Small intestine (tissue), 7 donors: ENCODE results near the gene KLHL26. TPM values are rescaled to one million over a fixed set of nuclear protein-coding genes. Genes with fewer than 3 reads are reported as not detected.
"Not testable (repeated sequence)": the region's sequence is repeated elsewhere in the genome, so short reads cannot be mapped to it uniquely, and the experiment has no call there.

Experiments
- DNase-seq, 2 donors: peaks; one replicate each; pipeline versions ENCODE4 v3.0.0 to v3.0.0-alpha.2; 2013
- FAIRE-seq: peaks from 2 replicates; lab custom pipeline; 2012; peaks lifted over from hg19 to GRCh38; lab: Jason Lieb, UNC
- H3K27ac ChIP-seq, 3 donors: one replicate each; pipeline ENCODE4 v1.5.1; 2013; ENCODE audit warnings: low read length in 2 of 3, mild to moderate bottlenecking in 2 of 3, control low read depth in 1 of 3, inconsistent platforms in 1 of 3, low read depth in 1 of 3, moderate library complexity in 1 of 3
- H3K27me3 ChIP-seq, 3 donors: one replicate each; pipeline ENCODE4 v1.6.1; 2013; ENCODE audit warnings: low read length in 3 of 3, inconsistent platforms in 1 of 3; ENCODE audit not compliant: control insufficient read depth in 3 of 3, insufficient read depth in 3 of 3
- H3K36me3 ChIP-seq, 3 donors: one replicate each; pipeline ENCODE4 v1.6.1; 2013; ENCODE audit warnings: low read length in 3 of 3, inconsistent platforms in 1 of 3, low read depth in 1 of 3, mild to moderate bottlenecking in 1 of 3, moderate library complexity in 1 of 3; ENCODE audit not compliant: control insufficient read depth in 3 of 3, insufficient read depth in 2 of 3
- H3K4me1 ChIP-seq, 3 donors: one replicate each; pipeline ENCODE4 v1.6.1; 2013; ENCODE audit warnings: low read length in 2 of 3, inconsistent platforms in 1 of 3, low read depth in 1 of 3, mild to moderate bottlenecking in 1 of 3, moderate library complexity in 1 of 3; ENCODE audit not compliant: control insufficient read depth in 3 of 3, insufficient read depth in 2 of 3
- H3K4me3 ChIP-seq, 3 donors: one replicate each; pipeline ENCODE4 v1.5.1; 2013; ENCODE audit warnings: low read length in 3 of 3, control low read depth in 1 of 3, inconsistent platforms in 1 of 3, low read depth in 1 of 3, mild to moderate bottlenecking in 1 of 3, moderate library complexity in 1 of 3
- H3K9me3 ChIP-seq, 2 donors: one replicate each; pipeline ENCODE4 v1.6.1; 2013; ENCODE audit warnings: low read depth in 1 of 2, low read length in 1 of 2; ENCODE audit not compliant: control insufficient read depth in 2 of 2, insufficient read depth in 1 of 2
- WGBS, 3 donors: extraction: QIAGEN DNeasy Blood & Tissue Kit; methylation state at CpG; one replicate each; pipeline ENCODE4 v1.1.7; 2013; 5-methylcytosine and 5-hydroxymethylcytosine counted together
- polyA plus RNA-seq, 4 donors: library from polyadenylated mRNA; stranded (reverse) in 3 of 4; unstranded in 1 of 4; fragments of 200-250 nt in 3 of 4; fragments of 120-200 nt in 1 of 4; gene quantifications; one replicate each; pipeline versions ENCODE4 v1.2.1 to v1.2.3, GENCODE V29; 2013
- donor health status: healthy with polysubstance abuse.
- donor health status: control.
- donor health status: control.
- donor health status: Bipolar disorder and iron deficiency.
- donor health status: healthy.

KLHL26 gene
- polyA plus RNA-seq, 4 donors = 1.6 to 5.2 (median 3.5) TPM

DNA sequence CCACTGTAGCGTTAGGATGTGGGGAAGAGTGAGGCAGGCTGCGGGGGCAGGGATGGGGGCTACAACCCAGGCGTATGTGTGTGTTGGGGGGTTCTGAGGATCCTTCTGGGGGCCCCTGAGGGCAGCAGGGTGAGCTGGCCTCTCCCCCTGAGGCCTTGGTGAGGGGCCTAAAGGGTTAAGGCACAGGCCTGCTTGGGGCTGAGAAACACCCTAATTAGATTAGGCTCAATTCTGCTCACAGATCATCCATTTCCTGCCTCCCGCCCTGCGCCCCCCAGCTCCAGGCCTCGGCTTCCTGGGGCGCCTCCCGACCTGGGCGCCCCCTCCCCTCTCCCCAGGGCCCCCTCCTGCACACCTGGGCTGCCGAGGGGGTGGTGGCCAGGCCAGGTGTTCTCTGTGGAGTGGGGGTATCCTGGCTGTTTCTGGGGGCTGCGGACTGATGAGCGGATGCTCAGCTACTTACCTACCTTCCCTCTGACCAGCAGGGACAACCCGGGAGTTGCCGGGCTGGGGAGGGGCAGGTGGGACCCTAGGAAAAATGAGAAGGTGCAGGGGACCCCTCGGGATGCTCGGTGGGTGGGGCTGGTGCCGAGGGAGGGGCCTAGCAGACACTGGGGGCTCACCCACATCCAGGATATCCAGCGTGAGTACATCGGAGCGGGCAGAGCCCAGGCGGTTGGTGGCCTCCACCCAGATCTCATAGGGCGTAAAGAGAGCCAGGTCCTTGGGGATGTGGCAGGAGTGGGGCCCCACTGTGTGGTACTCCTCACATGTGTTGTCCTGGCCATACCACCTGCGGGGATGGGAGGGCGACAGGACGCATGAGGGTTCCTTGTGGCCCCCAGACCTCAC is 38.8 kb upstream of the KLHL26 start:
- WGBS, 3 donors = 43 to 56% (median 53%) methylated on average over 18 to 25 of the region's 25 CpGs
- DNase-seq (no peak), FAIRE-seq (no peak)
- Histone ChIP-seq H3K36me3 (no peaks in the 10 kb centered on the region), H3K4me3 (no peak overlapping the region), H3K4me1 (peaks cover 0 to 11% (median 6%) of the 10 kb centered on the region in 3 donors), H3K27me3 (peaks cover 2 to 75% (median 8%) of the 10 kb centered on the region in 3 donors), H3K9me3 (no peaks in the 10 kb centered on the region), H3K27ac (no peak overlapping the region)

DNA sequence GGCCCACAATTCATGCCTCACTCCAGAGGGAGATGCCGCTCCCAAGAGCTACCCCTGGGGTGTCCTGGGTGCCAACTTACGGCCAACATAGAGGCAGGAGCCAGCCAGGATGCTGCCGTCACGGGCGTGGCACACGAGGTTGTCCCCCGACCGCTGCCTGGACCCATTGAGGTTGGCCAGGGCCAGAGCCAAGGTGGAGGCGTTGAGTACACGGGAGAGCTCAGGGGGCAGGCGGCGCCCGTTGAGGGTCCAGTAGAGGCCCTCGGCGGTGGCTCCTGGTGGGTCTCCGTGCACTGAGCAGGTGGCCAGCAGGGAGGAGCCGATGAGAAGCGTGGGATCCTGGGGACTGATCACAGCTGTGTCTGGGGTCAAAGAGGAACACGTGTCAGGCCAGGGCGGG is 37.3 kb upstream of the KLHL26 start:
- DNase-seq (no peak), FAIRE-seq (no peak)
- H3K9me3 ChIP-seq = peaks cover 0 to 2% of the 10 kb centered on the region in 2 donors
- peaks cover 0 to 10% (median 2%) of the 10 kb centered on the region in 3 donors for H3K4me1 ChIP-seq
- H3K36me3 ChIP-seq = no peaks in the 10 kb centered on the region
- H3K27ac ChIP-seq = no peak overlapping the region
- peaks cover 9 to 89% (median 18%) of the 10 kb centered on the region in 3 donors for H3K27me3 ChIP-seq
- 63 to 85% (median 74%) methylated on average over 16 to 20 of the region's 20 CpGs for WGBS, 3 donors
- no peak overlapping the region for H3K4me3 ChIP-seq

DNA sequence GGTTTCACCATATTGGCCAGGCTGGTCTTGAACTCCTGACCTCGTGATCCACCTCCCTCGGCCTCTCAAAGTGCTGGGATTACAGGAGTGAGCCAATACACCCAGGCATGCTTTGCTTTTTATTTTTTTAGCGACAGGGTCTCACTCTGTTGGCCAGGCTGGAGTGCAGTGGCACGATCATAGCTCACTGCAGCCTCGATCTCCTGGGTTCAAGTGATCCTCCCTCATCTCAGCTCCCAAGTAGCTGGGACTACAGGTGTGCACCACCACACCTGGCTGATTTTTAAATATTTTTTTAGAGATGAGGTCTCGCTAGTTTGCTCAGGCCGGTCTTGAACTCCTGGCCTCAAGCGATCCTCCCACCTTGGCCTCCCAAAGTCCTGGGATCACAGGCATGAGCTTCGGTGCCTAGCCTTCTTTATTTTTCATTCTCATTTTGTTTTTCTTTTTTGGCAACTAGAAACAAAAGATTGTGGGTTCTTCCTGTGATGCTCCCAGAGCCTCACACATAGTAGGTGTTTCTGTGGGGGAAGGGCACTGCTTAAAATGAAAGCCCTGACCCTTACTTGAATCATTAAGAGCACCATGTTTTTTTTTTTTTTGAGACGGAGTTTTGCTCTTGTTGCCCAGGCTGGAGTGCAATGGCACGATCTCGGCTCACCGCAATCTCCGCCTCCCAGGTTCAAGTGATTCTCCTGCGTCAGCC is 36.0 kb upstream of the KLHL26 start:
- not testable (repeated sequence) for FAIRE-seq
- H3K27me3 ChIP-seq = peaks cover 17 to 88% (median 32%) of the 10 kb centered on the region in 3 donors

DNA sequence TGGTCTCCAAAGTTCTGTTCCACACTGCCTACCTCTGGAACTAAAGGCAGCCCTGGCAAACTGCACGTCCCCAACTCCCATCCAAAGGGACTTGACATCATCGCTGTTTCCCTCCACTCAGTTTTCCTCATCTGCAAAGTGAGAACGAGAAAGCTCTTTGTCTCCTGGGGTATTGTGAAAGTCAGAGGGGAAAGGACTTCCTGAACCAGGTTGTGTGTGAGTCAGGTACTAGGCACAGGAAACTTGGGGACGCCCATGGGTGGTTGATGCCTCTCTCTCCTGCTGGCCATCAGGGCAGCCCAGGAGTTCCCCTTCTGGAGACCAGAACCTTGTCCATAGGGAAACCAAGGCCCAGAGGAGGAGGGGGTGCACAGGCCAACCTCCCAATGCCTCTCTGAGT is 35.0 kb upstream of the KLHL26 start:
- Histone ChIP-seq H3K9me3 (peaks cover 0 to 2% of the 10 kb centered on the region in 2 donors), H3K4me3 (no peak overlapping the region), H3K27ac (no peak overlapping the region), H3K27me3 (peaks cover 23 to 82% (median 32%) of the 10 kb centered on the region in 3 donors), H3K4me1 (peaks cover 0 to 6% (median 0%) of the 10 kb centered on the region in 3 donors), H3K36me3 (no peaks in the 10 kb centered on the region)
- FAIRE-seq (no peak), DNase-seq (no peak)
- WGBS, 3 donors = 73 to 79% (median 73%) methylated on average over 4 of the region's 4 CpGs

More for the DNA sequence above, 36.0 kb upstream of the KLHL26 start:
- not testable (repeated sequence) for H3K36me3 ChIP-seq, H3K27ac ChIP-seq, H3K4me1 ChIP-seq, DNase-seq, H3K4me3 ChIP-seq, H3K9me3 ChIP-seq
- 82 to 93% (median 88%) methylated on average over 15 of the region's 15 CpGs for WGBS, 3 donors

DNA sequence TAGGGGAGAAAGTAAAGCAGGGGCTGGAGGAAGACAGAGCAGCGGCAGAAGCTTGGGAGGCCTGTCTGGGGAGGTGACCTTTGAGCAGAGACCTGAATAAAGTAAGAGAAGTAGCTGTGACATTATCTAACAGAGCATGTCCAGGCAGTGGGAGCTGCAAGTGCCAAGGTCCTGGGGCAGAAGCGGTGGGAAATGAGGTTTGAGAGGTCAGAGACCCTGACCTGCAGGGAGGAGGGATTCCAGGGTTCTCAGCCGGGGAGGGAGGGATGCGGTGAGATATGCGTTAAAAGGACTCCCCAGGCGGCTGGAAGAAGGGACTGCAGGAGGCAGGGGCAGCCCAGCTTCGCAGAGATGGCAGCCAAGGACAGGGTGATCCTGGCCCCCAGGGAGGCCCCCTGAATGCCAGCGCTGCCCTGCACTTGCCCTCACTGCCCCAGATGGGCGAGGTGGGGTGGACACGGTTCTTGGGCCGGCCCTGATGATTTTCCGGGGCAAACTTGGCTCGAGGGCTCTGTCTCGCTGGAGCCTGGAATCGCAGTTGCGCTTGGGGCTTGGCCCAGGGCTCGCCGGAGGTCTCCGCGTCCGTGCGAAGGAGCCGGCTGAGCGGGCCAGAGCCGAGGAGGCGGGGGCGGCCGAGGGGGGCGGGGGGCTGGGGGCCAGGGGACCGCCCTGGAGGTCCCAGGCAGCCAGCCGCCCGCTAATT is 33.4 kb upstream of the KLHL26 start:
- Histone ChIP-seq H3K27ac (no peak overlapping the region), H3K4me1 (peaks cover 0 to 11% (median 0%) of the 10 kb centered on the region in 3 donors), H3K4me3 (no peak overlapping the region), H3K36me3 (no peaks in the 10 kb centered on the region), H3K27me3 (peaks cover 34 to 84% (median 43%) of the 10 kb centered on the region in 3 donors), H3K9me3 (peaks cover 0 to 2% of the 10 kb centered on the region in 2 donors)
- peak; percentile 11 to 41 for DNase-seq
- WGBS, 3 donors = 6 to 9% (median 8%) methylated on average over 15 to 32 of the region's 32 CpGs
- FAIRE-seq = no peak

DNA sequence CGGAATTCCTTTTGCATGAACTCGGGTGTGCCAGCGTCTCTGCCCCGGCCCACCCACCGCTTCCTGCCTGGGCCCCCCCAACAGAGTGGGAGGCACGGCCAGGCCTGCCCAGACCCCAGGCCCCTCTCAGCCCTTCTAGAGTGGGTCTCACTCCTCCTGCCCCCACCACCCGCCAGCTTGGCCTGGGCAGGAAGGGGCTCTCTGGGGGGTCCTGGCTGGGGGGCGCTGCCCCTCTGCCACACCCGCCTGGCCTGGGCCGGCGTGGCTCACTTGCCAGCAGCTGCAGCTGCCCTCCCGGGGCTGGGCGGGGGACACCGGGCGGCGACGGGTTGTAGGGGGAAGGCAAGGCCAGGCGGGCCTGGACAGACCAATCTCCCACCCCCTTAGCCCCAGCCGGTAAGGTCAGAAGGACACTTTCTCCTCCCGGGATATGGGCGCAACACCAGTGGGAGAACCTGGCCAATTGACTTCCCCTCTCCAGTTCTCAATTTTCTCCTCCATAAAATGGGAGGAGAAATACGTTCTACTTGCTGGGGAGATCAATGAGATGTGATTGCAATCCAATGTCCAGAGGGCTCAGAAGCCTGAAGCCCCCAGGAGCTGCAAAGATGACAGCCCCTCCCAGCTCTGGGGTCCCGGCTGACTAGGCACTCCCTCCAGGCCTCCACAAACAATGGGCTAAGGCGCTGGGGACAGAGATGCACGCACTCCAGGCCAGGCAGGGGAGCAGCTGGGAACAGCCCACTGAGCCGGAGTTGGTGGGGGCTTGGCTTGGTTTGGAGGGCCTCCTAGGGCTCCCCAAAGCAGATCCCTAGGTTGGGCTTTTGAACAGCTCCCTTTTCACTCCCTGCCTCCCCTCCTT is 32.6 kb upstream of the KLHL26 start:
- no peak for DNase-seq

DNA sequence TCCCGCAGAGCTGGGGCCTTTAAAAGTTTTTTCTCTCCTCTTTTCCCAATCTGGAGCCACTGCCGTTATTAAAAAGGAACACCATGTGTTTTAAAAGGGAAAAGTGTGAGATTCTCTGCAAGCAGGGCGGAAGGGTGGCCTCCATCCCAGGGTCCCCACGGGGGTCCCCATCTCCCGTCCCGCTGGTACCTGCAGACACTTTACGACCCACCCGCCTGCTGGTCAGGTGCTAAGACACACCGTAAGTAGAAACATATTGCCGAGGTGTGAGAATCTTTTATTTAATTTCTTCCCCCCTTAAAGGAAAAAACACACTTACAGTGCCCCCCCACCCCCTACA is 32.0 kb upstream of the KLHL26 start:
- no peak overlapping the region for H3K4me3 ChIP-seq
- no peaks in the 10 kb centered on the region for H3K36me3 ChIP-seq
- 13 to 18% (median 13%) methylated on average over 10 of the region's 10 CpGs for WGBS, 3 donors
- peaks cover 37 to 84% (median 54%) of the 10 kb centered on the region in 3 donors for H3K27me3 ChIP-seq
- H3K4me1 ChIP-seq = peaks cover 0 to 11% (median 0%) of the 10 kb centered on the region in 3 donors
- no peak for FAIRE-seq
- no peak for DNase-seq
- H3K27ac ChIP-seq = no peak overlapping the region
- peaks cover 0 to 2% of the 10 kb centered on the region in 2 donors for H3K9me3 ChIP-seq

More for the DNA sequence above, 32.6 kb upstream of the KLHL26 start:
- WGBS, 3 donors = 9 to 13% (median 11%) methylated on average over 20 to 26 of the region's 26 CpGs
- Histone ChIP-seq H3K9me3 (peaks cover 0 to 2% of the 10 kb centered on the region in 2 donors), H3K36me3 (no peaks in the 10 kb centered on the region), H3K27ac (no peak overlapping the region), H3K27me3 (peaks cover 37 to 84% (median 48%) of the 10 kb centered on the region in 3 donors), H3K4me3 (no peak overlapping the region), H3K4me1 (peaks cover 0 to 11% (median 0%) of the 10 kb centered on the region in 3 donors)
- FAIRE-seq = no peak
